Kidney (tissue), 14 donors: ENCODE data around the gene NAP1L4. TPM values are rescaled to one million over a fixed set of nuclear protein-coding genes. Genes with fewer than 3 reads are reported as not detected.

Experiments used
- DNase-seq, 5 donors: peaks; one replicate each; pipeline ENCODE4 v3.0.0-alpha.2; 2013 to 2020
- FAIRE-seq: peaks from 2 replicates; lab custom pipeline; 2012; peaks lifted over from hg19 to GRCh38; lab: Jason Lieb, UNC
- H3K27ac ChIP-seq, 2 donors: one replicate each; pipeline ENCODE4 v1.7.0; 2013; ENCODE audit warnings: low read depth in 2 of 2, low read length in 2 of 2, inconsistent platforms in 1 of 2
- H3K27me3 ChIP-seq: one replicate; pipeline ENCODE4 v1.7.1; 2013; ENCODE audit warnings: low read length, inconsistent platforms; ENCODE audit not compliant: control insufficient read depth, insufficient read depth
- H3K36me3 ChIP-seq, 3 donors: one replicate each; pipeline versions ENCODE4 v1.7.0 to v1.7.1; 2013; ENCODE audit warnings: low read length in 3 of 3, control low read depth in 1 of 3, inconsistent platforms in 1 of 3; ENCODE audit not compliant: insufficient read depth in 3 of 3, control insufficient read depth in 2 of 3
- H3K4me1 ChIP-seq, 3 donors: one replicate each; pipeline versions ENCODE4 v1.7.0 to v1.7.1; 2013; ENCODE audit warnings: low read length in 3 of 3, inconsistent platforms in 1 of 3, low read depth in 1 of 3; ENCODE audit not compliant: control insufficient read depth in 2 of 3, insufficient read depth in 2 of 3
- H3K4me3 ChIP-seq, 3 donors: one replicate each; pipeline versions ENCODE4 v1.7.0 to v1.8.1; 2013; ENCODE audit warnings: low read length in 3 of 3, control low read depth in 1 of 3, inconsistent platforms in 1 of 3
- H3K9ac ChIP-seq, 3 donors: one replicate each; pipeline versions ENCODE4 v1.7.0 to v1.7.1; 2013; ENCODE audit warnings: low read length in 3 of 3, control low read depth in 1 of 3, inconsistent platforms in 1 of 3
- H3K9me3 ChIP-seq, 3 donors: one replicate each; pipeline versions ENCODE4 v1.7.0 to v1.7.1; 2013; ENCODE audit warnings: low read length in 3 of 3, control low read depth in 1 of 3, inconsistent platforms in 1 of 3; ENCODE audit not compliant: control insufficient read depth in 2 of 3, insufficient read depth in 1 of 3
- intact Hi-C: fragments of 100-400 bp; cut with DNase I; formaldehyde crosslinking; loops from one replicate; pipeline ENCODE4 v1.11.1; 2022
- polyA plus RNA-seq: library from polyadenylated mRNA; stranded (reverse); fragments of 350-450 nt; fragmentation: Illumina TruSeq; extraction: RNeasy Lipid Tissue Mini Kit (QIAGEN cat#74804); gene quantifications from one replicate; pipeline ENCODE4 v1.2.3, GENCODE V29; 2014; ENCODE audit warnings: low read depth, low replicate concordance; ENCODE audit not compliant: insufficient read depth
- total RNA-seq: library from RNA; stranded (reverse); fragmentation: NEBNext Ultra II Directional; extraction: Animal tissue kit (Norgen Biotek cat#: 25700); gene quantifications from one replicate; pipeline ENCODE4 v1.2.1, GENCODE V29; 2021
- TF ChIP-seq, protein P1 (sequence below): IDR thresholded peaks from 3 replicates; pipeline ENCODE4 v1.5.1; 2012; ENCODE audit warnings: mild to moderate bottlenecking, moderate library complexity, borderline replicate concordance; ENCODE audit not compliant: insufficient read depth; ENCODE audit errors: extremely low read depth
- donor health status: control.
- donor health status: control.
- donor health status: control.
- donor health status: control.
- donor health status: control.
- donor health status: DM: yes; HTN: yes; CAD: no.
- donor health status: Normal renal cell carcinoma (clear cell type).

NAP1L4 gene
- total and polyA plus RNA-seq, 2 donors from 2014 or later = 120 to 133 TPM

DNA sequence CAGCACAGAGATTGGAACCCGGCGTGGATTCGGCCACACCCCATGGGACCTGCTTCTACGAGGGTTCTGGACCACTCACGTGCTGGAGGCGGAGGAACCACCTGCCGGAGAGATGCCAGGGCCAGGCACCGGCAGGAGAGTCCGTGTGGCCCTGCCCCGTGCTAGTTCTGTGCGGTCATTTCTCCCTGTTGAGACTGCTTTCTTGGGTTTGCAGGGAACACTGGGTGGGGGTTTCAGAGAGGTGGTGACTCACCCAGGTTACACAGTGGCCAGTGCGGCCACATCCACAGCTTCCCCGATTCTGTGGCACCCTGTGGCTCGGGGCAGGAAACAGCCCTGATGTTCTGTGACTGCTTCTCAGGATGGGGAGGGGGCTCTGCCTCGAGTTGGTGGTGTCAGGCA is 59.3 kb downstream of the NAP1L4 start:
- H3K9ac ChIP-seq = no peak overlapping the region
- H3K4me1 ChIP-seq = peaks cover 0 to 11% (median 3%) of the 10 kb centered on the region in 3 donors
- FAIRE-seq (no peak), DNase-seq (peak in 1 of 5 donors; percentile 84)
- H3K27ac ChIP-seq = no peak overlapping the region
- TF ChIP-seq, protein P1, sequence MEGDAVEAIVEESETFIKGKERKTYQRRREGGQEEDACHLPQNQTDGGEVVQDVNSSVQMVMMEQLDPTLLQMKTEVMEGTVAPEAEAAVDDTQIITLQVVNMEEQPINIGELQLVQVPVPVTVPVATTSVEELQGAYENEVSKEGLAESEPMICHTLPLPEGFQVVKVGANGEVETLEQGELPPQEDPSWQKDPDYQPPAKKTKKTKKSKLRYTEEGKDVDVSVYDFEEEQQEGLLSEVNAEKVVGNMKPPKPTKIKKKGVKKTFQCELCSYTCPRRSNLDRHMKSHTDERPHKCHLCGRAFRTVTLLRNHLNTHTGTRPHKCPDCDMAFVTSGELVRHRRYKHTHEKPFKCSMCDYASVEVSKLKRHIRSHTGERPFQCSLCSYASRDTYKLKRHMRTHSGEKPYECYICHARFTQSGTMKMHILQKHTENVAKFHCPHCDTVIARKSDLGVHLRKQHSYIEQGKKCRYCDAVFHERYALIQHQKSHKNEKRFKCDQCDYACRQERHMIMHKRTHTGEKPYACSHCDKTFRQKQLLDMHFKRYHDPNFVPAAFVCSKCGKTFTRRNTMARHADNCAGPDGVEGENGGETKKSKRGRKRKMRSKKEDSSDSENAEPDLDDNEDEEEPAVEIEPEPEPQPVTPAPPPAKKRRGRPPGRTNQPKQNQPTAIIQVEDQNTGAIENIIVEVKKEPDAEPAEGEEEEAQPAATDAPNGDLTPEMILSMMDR = no peak
- peaks cover 2% of the 10 kb centered on the region for H3K27me3 ChIP-seq
- no peak overlapping the region for H3K4me3 ChIP-seq
- H3K9me3 ChIP-seq = peaks cover 3 to 5% (median 4%) of the 10 kb centered on the region in 3 donors
- intact Hi-C loops = no loop called here
- H3K36me3 ChIP-seq = no peaks in the 10 kb centered on the region

DNA sequence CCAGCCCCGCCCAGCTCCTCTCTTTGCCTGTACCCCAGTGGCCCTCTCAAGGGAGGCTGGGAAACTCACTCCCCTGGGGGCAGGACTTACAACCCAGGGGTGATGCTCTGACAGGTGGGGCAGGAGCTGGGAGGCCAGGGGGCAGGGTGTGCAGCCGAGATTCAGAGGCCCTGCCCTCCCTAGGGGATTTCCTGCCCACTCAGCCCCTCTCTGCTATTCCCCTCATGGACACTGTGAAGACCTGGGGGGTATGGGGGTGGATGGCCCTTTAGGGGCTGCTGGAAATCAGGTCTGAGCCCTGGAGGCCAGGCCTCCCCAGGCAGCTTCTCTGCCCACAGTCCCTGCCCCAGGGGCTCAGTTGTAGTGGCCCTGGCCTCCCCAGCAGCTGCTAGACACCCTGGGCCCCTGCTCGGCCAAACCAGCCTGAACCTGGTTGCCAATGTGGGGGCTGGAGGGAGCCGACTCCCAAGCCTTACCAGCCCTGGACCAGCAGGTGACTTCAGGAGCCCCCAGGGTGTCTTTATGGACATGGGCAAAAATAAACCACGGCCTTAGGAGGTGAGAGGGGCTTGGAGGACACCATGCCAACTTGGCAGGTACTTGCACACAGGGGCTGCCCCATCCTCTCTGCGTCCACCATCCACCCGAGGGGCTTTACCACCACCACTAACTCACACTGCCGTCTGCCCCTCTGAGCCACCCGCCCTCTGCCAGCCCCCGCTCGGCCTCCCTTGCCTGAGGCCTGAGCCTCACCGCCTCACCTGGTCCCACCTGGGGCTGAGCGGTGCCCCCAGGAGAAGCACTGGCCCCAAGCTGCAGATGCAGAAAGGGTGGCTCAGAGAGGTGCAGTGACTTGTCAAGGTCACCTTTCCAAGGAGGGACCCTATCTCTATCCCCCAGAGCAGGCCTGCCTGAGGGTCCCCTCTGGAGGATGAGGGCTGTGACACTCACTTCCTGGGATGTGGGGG is 60.1 kb downstream of the NAP1L4 start:
- Histone ChIP-seq H3K27ac (no peak overlapping the region), H3K36me3 (no peaks in the 10 kb centered on the region), H3K27me3 (peaks cover 2% of the 10 kb centered on the region), H3K4me3 (no peak overlapping the region), H3K9me3 (no peaks in the 10 kb centered on the region), H3K4me1 (peaks cover 0 to 11% (median 3%) of the 10 kb centered on the region in 3 donors), H3K9ac (no peak overlapping the region)
- TF ChIP-seq, protein P1 = no peak
- DNase-seq = peak in 1 of 5 donors; percentile 81
- intact Hi-C loops = no loop called here
- no peak for FAIRE-seq

DNA sequence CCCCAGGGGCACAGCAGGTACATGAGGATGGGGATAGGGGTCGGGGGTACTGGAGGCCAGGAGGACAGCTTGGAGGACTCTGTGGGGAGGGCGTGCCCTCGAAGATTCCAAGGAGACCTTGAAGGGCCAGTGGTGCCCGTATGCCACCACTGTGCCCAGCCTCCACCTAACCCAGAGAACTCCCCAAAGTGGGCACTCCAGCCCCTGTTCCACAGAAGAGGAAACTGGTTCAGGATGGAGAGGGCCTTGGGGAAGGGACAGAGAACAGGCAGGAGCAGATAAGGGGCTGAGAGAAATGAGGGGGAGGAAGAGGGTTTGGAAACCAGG is 60.7 kb downstream of the NAP1L4 start:
- intact Hi-C loops = no loop called here
- no peaks in the 10 kb centered on the region for H3K9me3 ChIP-seq
- DNase-seq (no peak), FAIRE-seq (no peak)
- no peak overlapping the region for H3K9ac ChIP-seq
- TF ChIP-seq, protein P1 = no peak
- peaks cover 0 to 11% (median 3%) of the 10 kb centered on the region in 3 donors for H3K4me1 ChIP-seq
- no peaks in the 10 kb centered on the region for H3K36me3 ChIP-seq
- H3K27me3 ChIP-seq = peaks cover 2% of the 10 kb centered on the region
- no peak overlapping the region for H3K4me3 ChIP-seq
- no peak overlapping the region for H3K27ac ChIP-seq
